Inferior parietal cortex (tissue), 1 donor: ENCODE measurements around the gene ANO8.

Experiments used
- DNase-seq: peaks from one replicate; pipeline ENCODE4 v3.0.0-alpha.2; 2016; ENCODE audit errors: extremely low spot score

The ANO8 gene

GRCh38 chr19:17347877-17348276 lies 13.2 kb upstream of the ANO8 start:
- DNase-seq, result no peak

DNA sequence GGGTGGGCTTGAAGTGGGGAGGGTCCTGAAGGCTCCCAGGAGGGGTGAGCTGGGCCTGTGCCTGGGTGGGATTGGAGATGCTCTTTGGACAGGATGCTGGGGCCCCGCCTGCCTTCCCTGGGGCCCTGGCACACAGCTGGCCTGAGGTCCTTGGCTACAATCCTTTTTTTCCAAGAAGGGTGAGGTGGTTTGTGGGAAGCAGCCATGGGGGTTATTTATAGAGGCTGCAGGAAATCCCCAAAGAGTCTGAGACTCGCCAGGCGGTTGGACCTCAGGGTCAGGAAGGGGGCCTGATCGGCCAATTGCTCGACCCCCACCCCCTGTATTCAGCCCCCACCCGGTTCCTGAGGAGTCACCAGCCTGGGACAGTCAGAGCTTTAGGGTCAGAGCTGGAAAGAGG lies 12.7 kb upstream of the ANO8 start:
- DNase-seq, result no peak

DNA sequence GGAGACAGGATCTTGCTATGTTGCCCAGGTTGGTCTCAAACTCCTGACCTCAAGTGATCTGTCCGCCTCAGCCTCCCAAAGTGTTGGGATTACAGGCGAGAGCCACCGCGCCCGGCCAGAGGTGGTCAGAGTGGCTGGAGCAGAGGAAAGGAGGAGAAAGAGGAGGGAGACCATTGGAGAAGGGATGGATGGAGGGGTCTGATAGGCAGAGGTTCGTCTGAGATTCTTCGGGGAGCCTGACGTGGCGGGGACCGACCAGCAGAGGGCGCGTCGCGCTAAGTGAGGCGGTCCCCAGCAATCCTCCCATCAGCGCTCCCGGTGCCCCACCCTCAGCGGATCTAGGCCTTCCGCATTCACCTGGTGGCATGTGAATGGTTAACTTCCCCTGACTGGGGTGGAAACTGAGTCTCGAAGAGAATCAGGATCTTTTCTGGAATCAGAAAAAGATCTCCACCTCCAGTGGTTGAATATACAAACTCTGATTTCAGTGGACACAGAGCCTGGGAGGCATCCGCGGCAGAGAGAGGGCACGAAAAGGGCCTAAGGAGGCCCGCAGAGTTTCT lies 11.5 kb upstream of the ANO8 start:
- peak; percentile 69 for DNase-seq

DNA sequence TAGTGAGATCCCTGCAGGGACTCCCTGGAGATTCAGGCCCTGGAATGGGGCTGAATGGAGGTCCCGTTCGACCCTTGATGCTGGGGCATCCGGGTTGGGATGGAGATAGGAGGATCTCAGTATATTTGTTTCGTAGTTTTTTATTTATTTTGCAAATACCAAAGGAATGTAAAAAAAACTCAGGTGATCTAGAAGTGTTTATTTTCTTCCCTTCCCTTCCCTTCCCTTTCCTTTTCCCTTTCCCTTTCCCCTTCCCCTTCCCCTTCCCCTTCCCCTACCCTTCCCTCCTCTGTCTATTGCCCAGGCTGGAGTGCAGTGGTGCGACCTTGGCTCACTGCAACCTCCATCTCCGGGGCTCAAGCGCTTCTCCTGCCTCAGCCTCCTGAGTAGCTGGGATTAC lies 7.2 kb upstream of the ANO8 start:
- no peak for DNase-seq

GRCh38 chr19:17341386-17341785 lies 6.7 kb upstream of the ANO8 start:
- no peak for DNase-seq

GRCh38 chr19:17340871-17341357 lies 6.3 kb upstream of the ANO8 start:
- no peak for DNase-seq

GRCh38 chr19:17340302-17340870 lies 5.7 kb upstream of the ANO8 start:
- DNase-seq, result no peak

GRCh38 chr19:17339088-17339741 lies 4.6 kb upstream of the ANO8 start:
- no peak for DNase-seq

- DNase-seq, result no peak
Measured at GRCh38 chr19:17338433-17339078, 3.9 kb upstream of the ANO8 start.

GRCh38 chr19:17337675-17338432 lies 3.2 kb upstream of the ANO8 start:
- no peak for DNase-seq

DNA sequence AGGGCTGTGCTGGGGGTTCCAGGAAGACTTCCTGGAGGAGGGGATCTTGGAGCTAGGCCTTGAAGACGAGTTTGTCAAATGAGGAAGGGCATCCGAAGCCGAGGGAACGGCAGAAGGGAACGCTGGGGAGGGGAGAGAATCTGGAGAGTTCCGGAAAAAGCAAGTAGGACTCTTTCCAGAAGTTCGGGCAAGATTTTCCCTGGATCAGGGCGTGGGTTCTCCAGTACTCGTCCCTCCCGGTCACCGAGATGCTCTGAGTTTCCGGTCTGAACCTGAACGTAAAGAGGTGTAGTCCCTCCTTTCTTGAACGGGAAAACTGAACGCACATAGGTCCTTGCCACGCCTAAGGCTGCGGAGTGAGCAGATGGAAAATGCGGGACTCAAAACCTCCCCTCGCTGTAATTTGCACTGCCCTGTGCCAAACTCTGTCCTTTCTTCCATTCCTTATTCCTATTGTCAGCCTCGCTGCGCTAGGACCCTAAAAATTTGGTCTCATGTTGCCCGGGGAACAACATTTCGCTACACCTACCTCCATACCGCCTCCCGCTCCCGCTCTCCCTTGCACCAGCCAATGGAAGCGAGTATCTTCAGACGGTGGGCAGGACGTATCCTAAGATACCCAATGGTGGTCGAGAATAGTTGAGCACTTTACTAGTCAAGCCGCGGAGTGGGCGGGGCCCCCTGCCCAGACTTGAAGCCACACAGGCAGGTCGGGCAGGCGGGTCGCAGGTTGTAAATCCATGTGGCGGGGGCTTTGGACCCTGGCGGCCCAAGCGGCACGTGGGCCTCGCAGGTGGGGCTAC lies 2.4 kb upstream of the ANO8 start, which contains the start of gene GTPBP3:
Gene GTPBP3, plus strand, starts transcription at position 682 of the 803 bp plus-strand sequence. Its CDS starts 59 bp downstream, at position 741.
- peak; percentile 99 for DNase-seq

- no peak for DNase-seq
Measured at GRCh38 chr19:17335575-17335974, 920 bp upstream of the ANO8 start.

GRCh38 chr19:17333611-17334413 lies 843 bp downstream of the ANO8 start:
- peak; percentile 47 for DNase-seq

DNA sequence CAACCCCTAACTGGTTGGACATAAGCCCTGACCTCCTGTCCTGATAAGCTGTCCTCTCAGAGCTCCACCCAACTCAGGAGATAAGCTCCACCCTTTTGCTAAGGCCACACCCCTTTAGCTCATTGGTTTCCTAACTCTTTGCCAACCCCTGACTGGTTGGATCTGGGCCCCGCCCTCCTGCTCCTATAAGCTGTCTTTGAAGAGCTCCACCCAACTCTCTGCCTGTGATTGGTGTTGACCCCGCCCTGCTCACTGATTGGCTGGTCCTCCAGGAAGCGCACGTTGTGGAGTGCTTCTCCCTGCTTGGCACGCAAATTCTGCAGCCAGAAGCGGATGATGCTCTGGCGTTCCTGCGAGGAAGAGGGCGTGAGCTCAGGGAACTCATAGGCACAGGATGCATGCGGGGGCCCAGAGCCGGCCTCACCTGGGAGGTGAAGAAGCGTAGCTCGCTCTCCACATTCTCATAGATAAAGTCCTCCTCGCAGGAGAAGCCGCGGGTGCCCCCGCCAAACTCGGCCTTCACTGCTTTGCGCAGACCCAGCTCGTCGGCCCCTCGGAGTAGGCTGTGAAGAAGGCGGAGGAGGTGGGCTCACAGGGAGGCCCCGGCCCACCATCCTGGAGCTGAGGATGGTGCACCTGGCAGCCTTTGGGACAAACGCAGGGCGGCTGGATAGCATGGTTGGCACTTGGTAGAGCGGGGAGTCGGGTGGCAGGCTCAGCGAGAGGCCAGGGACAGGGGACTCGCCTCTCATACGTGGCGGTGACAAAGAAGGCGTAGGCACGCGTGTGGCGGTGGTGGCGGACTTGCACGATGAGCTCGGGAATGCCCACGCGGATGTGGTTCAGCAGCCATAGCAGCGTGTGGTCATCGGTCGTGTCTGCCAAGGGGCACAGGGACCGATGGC lies 1.7 kb downstream of the ANO8 start:
- DNase-seq, result peak; percentile 49

GRCh38 chr19:17332360-17332676 lies 2.3 kb downstream of the ANO8 start:
- DNase-seq, result no peak

DNA sequence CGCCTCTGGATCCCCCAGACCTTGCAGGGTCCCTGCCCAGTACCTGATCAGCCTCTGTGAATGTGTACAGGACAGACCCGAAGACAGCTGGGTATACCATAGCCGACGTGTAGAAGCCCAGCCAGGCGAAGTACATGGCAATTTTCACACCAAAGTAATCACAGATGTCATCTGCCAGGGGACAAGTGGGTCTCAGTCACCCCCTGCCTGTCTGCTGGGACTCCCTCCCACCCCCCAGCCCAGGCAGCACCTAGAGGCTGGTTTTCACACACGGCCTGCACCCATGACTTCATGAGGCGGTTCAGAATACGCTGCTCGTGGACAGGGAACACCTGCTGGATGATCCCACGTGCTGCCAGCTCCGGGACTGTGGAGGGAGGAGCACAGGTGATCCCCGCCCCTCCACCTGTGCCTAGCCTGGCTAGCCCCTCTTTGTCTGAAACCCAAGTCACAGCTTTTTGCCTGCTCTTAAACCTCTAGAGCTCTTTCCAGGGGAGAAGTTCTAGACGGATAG lies 3.6 kb downstream of the ANO8 start:
- DNase-seq, result no peak

GRCh38 chr19:17330262-17331044 lies 4.2 kb downstream of the ANO8 start:
- no peak for DNase-seq
